Kidney epithelial cell (primary cell): Measurements from ENCODE around the gene AURKAIP1. TPM values are rescaled to one million over a fixed set of nuclear protein-coding genes. Genes with fewer than 3 reads are reported as not detected.
A peak's percentile ranks its signal among the peaks of the same experiment; 100 is the strongest.
"Not testable (repeated sequence)": the region's sequence is repeated elsewhere in the genome, so short reads cannot be mapped to it uniquely, and the experiment has no call there.

Source experiments
- DNase-seq: peaks from one replicate; pipeline ENCODE4 v3.0.0-alpha.2; 2010; ENCODE audit warnings: low read depth
- H3K27me3 ChIP-seq: 2 replicates; pipeline ENCODE4 v1.6.0; 2011; ENCODE audit warnings: low read length; ENCODE audit not compliant: control insufficient read depth, insufficient read depth
- H3K36me3 ChIP-seq: 2 replicates; pipeline ENCODE4 v1.5.1; 2011; ENCODE audit warnings: low read length; ENCODE audit not compliant: control insufficient read depth, insufficient read depth
- H3K4me3 ChIP-seq: 2 replicates; pipeline ENCODE4 v1.5.1; 2011; ENCODE audit warnings: low read depth, mild to moderate bottlenecking, control low read depth, low read length
- total RNA-seq: library from RNA; depleted of rRNA; stranded (reverse); fragments of >200 nt; gene quantifications from 2 replicates; pipeline ENCODE4 v1.2.3, GENCODE V29; 2015
- TF ChIP-seq, protein P1 (sequence below): IDR thresholded peaks from 2 replicates; pipeline ENCODE4 v1.5.1; 2011; ENCODE audit warnings: mild to moderate bottlenecking, moderate library complexity, low read length, control low read depth, inconsistent platforms; ENCODE audit not compliant: insufficient read depth, poor library complexity, severe bottlenecking

Gene AURKAIP1
- total RNA-seq, 1 donor from 2014 or later = 201 TPM

DNA sequence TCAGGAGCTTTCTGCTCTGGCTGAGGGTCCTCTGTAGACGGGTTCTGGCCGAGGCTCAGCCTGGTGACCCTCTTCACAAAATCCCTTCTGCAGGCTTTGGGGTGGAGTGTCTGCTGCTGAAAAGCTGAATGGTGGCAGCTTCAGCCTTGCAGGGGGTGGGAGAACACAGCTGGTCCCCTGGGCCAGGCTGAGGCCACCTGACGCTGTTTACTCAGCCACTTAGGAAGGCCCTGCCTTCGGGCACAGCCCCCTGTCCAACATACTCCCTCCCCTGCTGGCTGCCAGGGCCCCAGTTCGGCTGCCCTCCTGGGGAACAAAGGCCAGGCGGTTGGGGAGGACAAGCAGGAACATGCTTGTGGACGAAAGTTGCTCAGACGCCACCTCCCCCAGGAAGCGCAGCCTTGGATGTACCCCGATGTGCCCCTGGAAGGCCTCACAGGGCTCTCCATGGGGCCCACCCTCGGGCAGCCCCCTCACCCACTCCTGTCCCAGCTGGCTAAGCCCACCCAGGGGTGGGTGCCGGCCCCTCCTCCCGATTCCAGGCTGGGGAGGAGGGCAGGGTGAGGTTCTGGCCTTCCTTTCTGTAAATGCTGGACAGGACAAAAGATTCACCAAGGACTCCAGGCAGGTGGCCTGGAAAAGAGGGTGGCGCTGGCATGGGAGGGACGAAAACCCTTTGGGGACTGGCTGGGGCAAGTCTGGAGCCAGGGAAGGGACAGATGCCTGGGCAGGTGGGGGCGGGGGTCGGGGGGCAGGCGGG is 46.3 kb upstream of the AURKAIP1 start, which contains the start of gene ANKRD65:
TSS of gene ANKRD65 (minus strand) at position 130 of the 760 bp plus-strand sequence. CDS start 271 bp downstream, outside the sequence.
- H3K27me3 ChIP-seq = peaks cover 6% of the 10 kb centered on the region
- H3K36me3 ChIP-seq = no peaks in the 10 kb centered on the region
- TF ChIP-seq, protein P1, sequence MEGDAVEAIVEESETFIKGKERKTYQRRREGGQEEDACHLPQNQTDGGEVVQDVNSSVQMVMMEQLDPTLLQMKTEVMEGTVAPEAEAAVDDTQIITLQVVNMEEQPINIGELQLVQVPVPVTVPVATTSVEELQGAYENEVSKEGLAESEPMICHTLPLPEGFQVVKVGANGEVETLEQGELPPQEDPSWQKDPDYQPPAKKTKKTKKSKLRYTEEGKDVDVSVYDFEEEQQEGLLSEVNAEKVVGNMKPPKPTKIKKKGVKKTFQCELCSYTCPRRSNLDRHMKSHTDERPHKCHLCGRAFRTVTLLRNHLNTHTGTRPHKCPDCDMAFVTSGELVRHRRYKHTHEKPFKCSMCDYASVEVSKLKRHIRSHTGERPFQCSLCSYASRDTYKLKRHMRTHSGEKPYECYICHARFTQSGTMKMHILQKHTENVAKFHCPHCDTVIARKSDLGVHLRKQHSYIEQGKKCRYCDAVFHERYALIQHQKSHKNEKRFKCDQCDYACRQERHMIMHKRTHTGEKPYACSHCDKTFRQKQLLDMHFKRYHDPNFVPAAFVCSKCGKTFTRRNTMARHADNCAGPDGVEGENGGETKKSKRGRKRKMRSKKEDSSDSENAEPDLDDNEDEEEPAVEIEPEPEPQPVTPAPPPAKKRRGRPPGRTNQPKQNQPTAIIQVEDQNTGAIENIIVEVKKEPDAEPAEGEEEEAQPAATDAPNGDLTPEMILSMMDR = no peak
- no peak for DNase-seq
- peak within 1 kb of the TSS; percentile 3 for H3K4me3 ChIP-seq

DNA sequence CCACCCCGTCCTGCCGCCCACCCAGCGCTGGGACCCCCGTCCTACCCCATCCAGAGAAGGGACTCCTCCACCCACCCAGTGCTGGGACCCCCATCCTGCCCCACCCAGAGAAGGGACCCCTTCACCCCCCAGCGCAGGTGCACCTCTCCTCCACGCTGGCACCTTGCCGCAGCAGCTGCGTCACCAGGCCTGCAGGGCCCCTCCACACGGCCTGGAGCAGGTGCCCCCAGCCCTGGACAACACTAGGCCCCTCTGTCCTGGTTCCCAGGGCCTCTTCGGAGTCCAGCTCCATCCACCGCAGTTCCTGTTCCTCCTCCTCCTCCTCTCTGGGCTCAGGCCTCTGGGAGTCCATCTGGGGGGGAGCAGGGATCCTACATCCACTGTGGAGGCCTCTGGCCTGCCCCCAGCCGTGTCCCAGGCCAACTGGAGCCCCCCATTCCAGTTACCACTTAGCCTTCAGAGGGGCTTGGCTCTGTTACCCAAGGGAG is 45.7 kb upstream of the AURKAIP1 start:
- Histone ChIP-seq H3K27me3 (peaks cover 2% of the 10 kb centered on the region), H3K36me3 (no peaks in the 10 kb centered on the region), H3K4me3 (no peak overlapping the region)
- TF ChIP-seq, protein P1 = no peak
- no peak for DNase-seq

DNA sequence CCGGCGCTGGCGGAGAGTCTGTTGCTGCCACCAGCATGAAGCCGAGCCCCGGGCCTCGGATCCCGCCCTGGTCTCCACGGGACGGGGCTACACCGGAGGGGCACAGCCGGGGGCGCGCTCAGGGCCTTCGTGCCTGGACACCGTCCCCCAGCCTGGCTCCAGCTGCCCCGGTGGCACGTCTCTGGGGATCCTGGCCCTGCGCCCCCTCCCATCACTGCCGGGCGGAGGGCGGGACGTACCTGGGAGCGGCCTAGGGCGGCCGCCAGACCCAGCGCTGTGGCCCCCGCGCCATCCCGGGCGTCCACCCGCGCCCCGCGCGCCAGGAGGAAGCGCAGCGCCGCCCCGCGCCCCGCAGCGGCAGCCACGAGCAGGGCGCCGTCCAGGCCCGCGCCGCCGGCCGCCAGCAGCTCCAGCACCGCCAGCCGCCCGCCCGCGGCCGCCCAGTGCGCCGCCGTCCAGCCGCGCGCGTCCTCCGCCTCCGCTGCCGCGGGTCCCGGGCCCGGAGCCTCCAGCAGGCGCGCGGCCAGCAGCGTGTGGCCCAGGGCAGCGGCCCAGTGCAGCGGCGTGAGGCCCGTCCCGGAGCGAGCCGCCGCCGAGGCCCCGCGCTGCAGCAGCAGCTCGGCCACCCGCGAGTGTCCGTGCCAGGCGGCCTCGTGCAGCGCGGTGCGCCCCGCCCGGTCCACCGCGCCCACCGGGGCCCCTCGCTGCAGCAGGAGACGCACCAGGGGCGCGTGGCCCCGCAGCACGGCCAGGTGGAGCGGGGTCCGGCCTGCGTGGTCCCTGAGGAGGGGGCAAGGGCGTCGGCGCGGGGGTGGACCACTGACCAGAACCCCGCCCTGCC is 45.0 kb upstream of the AURKAIP1 start:
- no peaks in the 10 kb centered on the region for H3K36me3 ChIP-seq
- DNase-seq = no peak
- peak overlapping the region; percentile 3 for H3K4me3 ChIP-seq
- TF ChIP-seq, protein P1 = no peak
- peaks cover 2% of the 10 kb centered on the region for H3K27me3 ChIP-seq

DNA sequence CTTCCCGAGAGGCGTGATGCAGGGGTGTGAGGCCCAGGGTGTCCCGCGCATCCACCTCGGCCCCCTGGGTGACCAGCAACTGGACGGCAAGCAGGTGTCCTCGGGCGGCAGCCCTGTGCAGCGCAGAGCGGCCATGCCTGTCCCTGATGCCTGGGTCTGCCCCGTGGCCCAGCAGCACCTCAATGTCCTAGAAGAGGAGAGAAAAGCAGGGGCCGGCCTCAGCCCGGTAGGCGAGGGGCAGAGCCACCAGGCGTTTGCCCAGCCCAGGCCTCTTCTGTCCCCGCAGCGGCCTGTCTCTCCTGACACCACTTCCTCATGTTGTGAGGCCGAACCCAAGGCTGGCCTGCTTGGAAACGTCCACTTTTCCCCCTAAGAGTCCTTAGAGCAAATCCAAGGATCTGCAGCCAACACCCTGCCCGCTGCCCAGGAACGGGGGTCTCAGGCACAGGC is 44.4 kb upstream of the AURKAIP1 start:
- H3K36me3 ChIP-seq = no peaks in the 10 kb centered on the region
- peaks cover 2% of the 10 kb centered on the region for H3K27me3 ChIP-seq
- TF ChIP-seq, protein P1 = no peak
- no peak overlapping the region for H3K4me3 ChIP-seq
- no peak for DNase-seq

DNA sequence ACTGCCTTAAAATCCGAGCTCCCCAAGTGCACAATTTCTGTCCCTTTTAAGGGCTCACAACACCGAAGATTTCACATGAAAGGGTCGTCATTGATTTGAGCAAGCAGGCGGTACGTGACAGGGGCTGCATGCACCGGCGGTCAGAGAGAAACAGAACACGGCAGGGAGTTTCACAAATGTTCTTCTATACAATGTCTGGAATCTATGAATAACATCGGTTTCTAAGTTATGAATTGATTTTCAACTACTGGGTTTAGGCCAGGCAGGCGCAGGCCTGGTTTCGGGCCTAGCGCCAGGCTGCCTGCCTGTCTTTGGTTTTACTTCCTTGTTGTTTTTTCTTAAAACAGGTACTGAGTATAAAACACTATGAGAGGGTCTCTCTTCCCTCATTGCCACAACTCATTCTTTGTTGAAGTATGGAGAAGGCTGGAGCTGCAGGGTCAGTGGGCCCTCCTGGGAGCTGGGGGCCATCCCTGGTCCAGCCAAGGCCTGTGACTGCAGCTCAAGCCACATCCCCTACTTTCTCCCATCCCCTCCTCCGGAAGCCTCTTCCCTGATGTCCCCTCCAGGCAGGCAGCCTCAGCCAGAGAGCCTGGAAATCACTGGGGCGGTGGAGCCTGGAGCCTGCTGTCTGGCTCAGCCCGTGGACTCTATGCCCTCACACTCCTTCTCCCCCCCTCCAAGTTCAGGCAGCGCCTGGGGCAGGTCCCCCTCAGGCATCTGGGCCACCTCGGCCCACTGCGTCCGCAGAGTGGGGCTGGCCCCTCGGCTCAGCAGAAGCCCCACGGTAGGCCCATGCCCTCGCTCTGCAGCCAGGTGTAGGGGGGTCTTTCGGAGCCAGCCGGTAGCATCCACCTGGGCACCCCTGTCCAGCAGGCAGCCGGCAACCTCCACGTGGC is 43.7 kb upstream of the AURKAIP1 start:
- no peak overlapping the region for H3K4me3 ChIP-seq
- DNase-seq = no peak
- peaks cover 2% of the 10 kb centered on the region for H3K27me3 ChIP-seq
- no peaks in the 10 kb centered on the region for H3K36me3 ChIP-seq
- TF ChIP-seq, protein P1 = no peak

DNA sequence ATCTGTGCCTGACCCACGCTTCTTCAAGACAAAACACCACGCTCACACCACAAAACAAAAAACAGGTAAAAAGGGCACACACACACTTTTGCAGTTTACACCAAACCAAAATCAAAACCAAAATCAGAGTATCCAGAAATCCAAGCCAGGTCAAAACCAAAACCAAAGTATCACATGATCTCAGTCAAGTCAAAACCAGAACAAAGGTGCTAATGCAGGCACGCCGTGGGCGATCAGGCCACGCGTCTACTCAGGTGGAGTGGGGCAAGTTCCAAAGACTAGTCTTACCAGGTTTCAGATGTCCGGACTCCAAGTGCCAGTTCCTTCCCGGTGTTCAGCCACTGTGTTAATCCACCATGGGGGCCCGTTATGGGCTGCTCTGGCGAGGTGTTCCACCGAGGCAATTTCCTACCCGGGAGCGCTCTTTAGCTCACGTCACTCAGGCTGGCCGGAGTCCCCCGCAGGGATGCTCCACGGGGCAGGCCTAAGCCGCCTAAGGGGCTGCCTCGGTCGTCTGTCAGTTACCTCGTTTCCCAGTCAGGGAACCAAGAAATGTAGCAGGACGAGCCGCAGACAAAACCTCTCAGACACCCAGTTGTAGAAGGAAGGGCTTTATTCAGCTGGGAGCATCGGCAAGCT is 42.9 kb upstream of the AURKAIP1 start:
- not testable (repeated sequence) for H3K4me3 ChIP-seq, DNase-seq

DNA sequence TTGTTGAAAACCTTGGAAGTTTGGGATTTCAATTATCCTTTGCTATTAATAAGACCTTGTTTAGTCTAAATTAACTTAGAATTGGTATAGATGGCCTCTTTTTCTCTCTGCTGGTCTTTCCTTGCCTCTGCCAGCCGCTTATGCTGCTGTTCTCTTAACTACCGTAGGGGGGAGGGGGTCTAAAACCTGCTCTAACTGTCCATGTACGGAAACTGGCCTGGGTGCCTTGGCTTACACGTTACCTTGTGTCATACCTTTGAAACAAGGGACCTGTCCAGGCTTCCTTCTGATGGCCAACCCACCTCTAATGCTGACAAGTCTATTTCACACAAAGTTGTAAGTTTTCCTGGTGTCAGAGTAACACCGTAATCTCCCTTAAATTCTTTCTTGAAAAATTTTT is 42.4 kb upstream of the AURKAIP1 start:
- not testable (repeated sequence) for H3K4me3 ChIP-seq, H3K36me3 ChIP-seq, H3K27me3 ChIP-seq, DNase-seq

More for the DNA sequence above, 42.9 kb upstream of the AURKAIP1 start:
- H3K27me3 ChIP-seq, H3K36me3 ChIP-seq: not testable (repeated sequence)
